Heart left ventricle (tissue), 16 donors: ENCODE measurements around the gene FOXN4. TPM values are rescaled to one million over a fixed set of nuclear protein-coding genes. Genes with fewer than 3 reads are reported as not detected.

ENCODE experiments used
- ATAC-seq, 4 donors: fragments of 200-7000 bp; cut with Tn5 transposase; one replicate each; pipeline ENCODE4 v1.9.1; 2020 to 2022; ENCODE audit warnings: moderate library complexity in 4 of 4, mild to moderate bottlenecking in 3 of 4, moderate number of reproducible peaks in 1 of 4
- DNase-seq, 5 donors: peaks; one replicate each; pipeline ENCODE4 v3.0.0-alpha.2; 2020
- H3K27ac ChIP-seq, 12 donors: fragments of 200-600 bp; sonication (generic) in 4 of 12; one replicate each; pipeline versions ENCODE4 v1.5.0 to v1.8.0; 2016 to 2022; ENCODE audit warnings: mild to moderate bottlenecking in 2 of 12
- H3K27me3 ChIP-seq, 9 donors: fragments of 200-600 bp; sonication (generic) in 2 of 9; one replicate each; pipeline versions ENCODE4 v1.5.1 to v1.8.0; 2016 to 2022; ENCODE audit warnings: mild to moderate bottlenecking in 3 of 9
- H3K36me3 ChIP-seq, 9 donors: fragments of 200-600 bp; sonication (generic) in 2 of 9; one replicate each; pipeline versions ENCODE4 v1.5.0 to v1.8.0; 2018 to 2022; ENCODE audit warnings: mild to moderate bottlenecking in 2 of 9
- H3K4me1 ChIP-seq, 12 donors: fragments of 200-600 bp; sonication (generic) in 4 of 12; one replicate each; pipeline versions ENCODE4 v1.5.0 to v1.8.0; 2016 to 2022; ENCODE audit warnings: mild to moderate bottlenecking in 3 of 12
- H3K4me3 ChIP-seq, 12 donors: fragments of 200-600 bp; sonication (generic) in 4 of 12; one replicate each; pipeline versions ENCODE4 v1.5.0 to v1.8.0; 2017 to 2022; ENCODE audit warnings: mild to moderate bottlenecking in 9 of 12, moderate library complexity in 4 of 12
- H3K9me3 ChIP-seq, 12 donors: fragments of 200-600 bp; sonication (generic) in 4 of 12; one replicate each; pipeline versions ENCODE4 v1.5.0 to v1.8.0; 2016 to 2022; ENCODE audit warnings: mild to moderate bottlenecking in 1 of 12
- CTCF ChIP-seq, 12 donors: fragments of 200-600 bp; sonication (generic) in 4 of 12; IDR thresholded peaks; one replicate each; pipeline versions ENCODE4 v1.5.0 to v1.8.0; 2018 to 2022; ENCODE audit warnings: antibody characterized with exemption in 12 of 12, mild to moderate bottlenecking in 5 of 12
- POLR2A ChIP-seq, 2 donors: fragments of 450-650 bp; IDR thresholded peaks; one replicate each; pipeline ENCODE4 v1.6.1; 2017; ENCODE audit warnings: antibody characterized with exemption in 2 of 2, mild to moderate bottlenecking in 2 of 2, moderate library complexity in 2 of 2
- WGBS, 4 donors: extraction: QIAGEN DNeasy Blood & Tissue Kit in 2 of 4; methylation state at CpG; one replicate each; pipeline versions ENCODE4 v1.1.5 to v1.1.7; 2013 to 2018; 5-methylcytosine and 5-hydroxymethylcytosine counted together
- intact Hi-C, 10 donors: fragments of 100-400 bp; cut with DNase I; formaldehyde crosslinking; loops; one replicate each; pipeline versions ENCODE4 v1.11.1 to v1.14.2; 2022
- polyA plus RNA-seq, 2 donors: library from polyadenylated mRNA; stranded (reverse); fragments of 200-250 nt; gene quantifications; one replicate each; pipeline ENCODE4 v1.2.3, GENCODE V29; 2013
- total RNA-seq, 9 donors: library from RNA; depleted of rRNA in 2 of 9; stranded (reverse); fragments of >200 nt in 2 of 9; fragmentation: NEBNext Ultra II Directional in 3 of 9; extraction: Animal tissue kit (Norgen Biotek cat#: 25700) in 3 of 9; gene quantifications; one replicate each; pipeline versions ENCODE4 v1.1.0 to v1.2.4, GENCODE V29; 2016 to 2023
- donor health status: ischemic (EF 13 %, LVEDD 7.1; RV severe dilation, severe dysfunction).
- donor health status: healthy with polysubstance abuse.
- donor health status: DM: no; HTN: yes; CAD: no.
- donor health status: DM: no; HTN: no; CAD: no.
- donor health status: ischemic (EF 25% LVEDD 6.9; RV normal size, moderate dysfunction).
- donor health status: ischemic (EF 25% LVEDD 5.7; RV mildly dilated, moderate dysfunction).
- donor health status: healthy.
- donor health status: DM: yes; HTN: yes; CAD: no.
- donor health status: ischemic (EF 35%, LVEDD 5.7; RV mildly dilated, moderate dysfunction).
- donor health status: nonischemic (EF 11% LVEDD 7.7; RV severe dilation, severe dysfunction).
- donor health status: DM: yes; HTN: yes; CAD: no.
- donor health status: PGD.
- donor health status: ischemic (EF 29% LVEDD 5.4; RV normal size, mild dysfunction).
- donor health status: nonischemic (EF 23%, LVEDD 6.1; RV moderate dilation, normal function).

Gene FOXN4
- total and polyA plus RNA-seq, 11 donors = not detected

- intact Hi-C loops = no loop called here
- Histone ChIP-seq H3K27ac (no peak overlapping the region), H3K9me3 (no peaks in the 10 kb centered on the region), H3K36me3 (no peaks in the 10 kb centered on the region), H3K4me1 (no peaks in the 10 kb centered on the region), H3K4me3 (no peak overlapping the region), H3K27me3 (peaks cover 0 to 20% (median 6%) of the 10 kb centered on the region in 9 donors)
- ATAC-seq (no peak), DNase-seq (no peak)
- 84 to 91% (median 90%) methylated on average over 7 of the region's 7 CpGs for WGBS, 4 donors
- no peak for TF ChIP-seq CTCF (IDR thresholded peaks at IDR 0.05)
- no peak for TF ChIP-seq POLR2A (IDR thresholded peaks at IDR 0.05)
Measured at GRCh38 chr12:109299849-109300248, 9.2 kb downstream of the FOXN4 start.

- WGBS, 4 donors = 57 to 74% (median 71%) methylated on average over 2 to 3 of the region's 3 CpGs
- H3K27me3 ChIP-seq = peaks cover 0 to 10% (median 0%) of the 10 kb centered on the region in 9 donors
- no peaks in the 10 kb centered on the region for H3K36me3 ChIP-seq
- H3K27ac ChIP-seq = no peak overlapping the region
- ATAC-seq = no peak
- DNase-seq = no peak
- no peak overlapping the region for H3K4me3 ChIP-seq
- intact Hi-C loops = no loop called here
- H3K9me3 ChIP-seq = no peaks in the 10 kb centered on the region
- TF ChIP-seq POLR2A (IDR thresholded peaks at IDR 0.05) (no peak), CTCF (IDR thresholded peaks at IDR 0.05) (no peak)
- H3K4me1 ChIP-seq = peaks cover 0 to 9% (median 2%) of the 10 kb centered on the region in 12 donors
Measured at GRCh38 chr12:109296431-109296830, 12.7 kb downstream of the FOXN4 start.

- Histone ChIP-seq H3K27ac (no peak overlapping the region), H3K27me3 (peaks cover 0 to 12% (median 0%) of the 10 kb centered on the region in 9 donors), H3K36me3 (no peaks in the 10 kb centered on the region), H3K9me3 (no peaks in the 10 kb centered on the region), H3K4me1 (peaks cover 0 to 14% (median 5%) of the 10 kb centered on the region in 12 donors), H3K4me3 (no peak overlapping the region)
- ATAC-seq = no peak
- no peak for DNase-seq
- intact Hi-C loops = no loop called here
- WGBS, 4 donors = 83 to 89% (median 86%) methylated on average over 12 to 13 of the region's 13 CpGs
- TF ChIP-seq POLR2A (IDR thresholded peaks at IDR 0.05) (no peak), CTCF (IDR thresholded peaks at IDR 0.05) (no peak)
Measured at GRCh38 chr12:109295764-109296425, 13.2 kb downstream of the FOXN4 start.

GRCh38 chr12:109294286-109294796 lies 14.7 kb downstream of the FOXN4 start:
- Histone ChIP-seq H3K4me1 (peaks cover 0 to 14% (median 5%) of the 10 kb centered on the region in 12 donors), H3K36me3 (no peaks in the 10 kb centered on the region), H3K9me3 (no peaks in the 10 kb centered on the region), H3K27ac (no peak overlapping the region), H3K4me3 (no peak overlapping the region), H3K27me3 (peaks cover 0 to 12% (median 0%) of the 10 kb centered on the region in 9 donors)
- intact Hi-C loops = no loop called here
- DNase-seq (no peak), ATAC-seq (no peak)
- TF ChIP-seq CTCF (IDR thresholded peaks at IDR 0.05) (no peak), POLR2A (IDR thresholded peaks at IDR 0.05) (no peak)
- 85 to 95% (median 90%) methylated on average over 2 to 5 of the region's 5 CpGs for WGBS, 4 donors
